GM18498 (cell line): ENCODE measurements around the gene RASA3.
"Not testable (repeated sequence)": the region's sequence is repeated elsewhere in the genome, so short reads cannot be mapped to it uniquely, and the experiment has no call there.

Experiments
- ATAC-seq: cut with Tn5 transposase; IDR thresholded peaks from one replicate; pipeline ENCODE4 v1.9.1; 2021; ENCODE audit warnings: mild to moderate bottlenecking, moderate library complexity; ENCODE audit not compliant: unreplicated experiment

RASA3 gene

DNA sequence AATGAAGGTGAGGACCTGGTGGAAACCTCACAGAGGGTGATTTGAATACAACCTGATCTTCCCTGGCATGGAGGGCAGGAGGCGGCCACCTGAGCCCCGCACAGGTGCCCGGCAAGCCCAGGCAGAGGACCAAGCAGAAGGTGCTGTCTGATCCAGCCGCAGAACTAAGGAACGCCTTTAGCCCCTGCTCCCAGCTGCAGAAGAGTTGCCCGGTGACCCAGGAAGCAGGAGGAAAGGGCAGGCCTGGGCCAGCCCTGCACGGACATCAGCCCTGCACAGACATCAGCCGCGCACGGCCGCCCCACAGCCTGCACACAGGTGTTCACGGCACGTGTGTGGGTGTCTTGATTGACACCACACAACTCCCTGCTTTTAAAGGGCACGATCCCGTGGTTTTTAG, 43.1 kb downstream of the RASA3 start:
- ATAC-seq = no peak

DNA sequence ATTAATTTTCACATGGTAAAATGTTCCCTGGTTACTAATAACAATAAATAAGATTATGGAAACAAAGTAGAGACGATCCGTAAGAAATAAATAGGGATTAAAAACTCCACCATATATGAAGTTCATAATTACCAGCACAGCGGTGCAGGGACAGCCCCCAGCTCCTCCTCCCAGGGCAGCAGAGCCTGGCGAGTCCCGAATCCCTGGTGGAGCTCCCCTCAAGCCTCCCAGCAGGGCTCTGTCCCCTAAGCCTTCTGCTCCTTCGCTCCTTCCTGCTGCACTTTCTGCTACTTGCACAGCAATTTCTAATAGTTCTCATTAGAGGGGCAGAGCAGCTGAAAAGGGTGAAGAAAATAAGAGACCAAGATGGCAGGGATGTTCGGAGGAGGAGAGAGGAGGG, 43.6 kb downstream of the RASA3 start:
- no peak for ATAC-seq

DNA sequence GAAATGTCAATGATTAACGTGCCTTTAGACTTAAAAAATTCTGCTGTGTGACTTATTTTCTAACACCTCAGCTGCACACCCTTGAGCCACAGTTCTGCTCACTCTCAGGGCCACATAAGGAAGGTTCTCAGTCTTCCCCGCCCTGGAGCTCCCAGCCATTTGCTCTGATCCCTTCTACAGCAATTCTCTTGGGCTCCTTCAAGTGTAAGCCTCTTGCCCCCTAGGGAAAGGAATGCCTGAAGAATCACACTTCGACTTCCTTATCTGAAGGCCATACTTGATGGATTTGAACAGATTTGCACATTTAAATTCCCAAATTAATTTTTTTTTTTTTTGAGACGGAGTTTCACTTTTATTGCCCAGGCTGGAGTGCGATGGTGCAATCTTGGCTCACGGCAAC, 44.2 kb downstream of the RASA3 start:
- ATAC-seq = no peak

DNA sequence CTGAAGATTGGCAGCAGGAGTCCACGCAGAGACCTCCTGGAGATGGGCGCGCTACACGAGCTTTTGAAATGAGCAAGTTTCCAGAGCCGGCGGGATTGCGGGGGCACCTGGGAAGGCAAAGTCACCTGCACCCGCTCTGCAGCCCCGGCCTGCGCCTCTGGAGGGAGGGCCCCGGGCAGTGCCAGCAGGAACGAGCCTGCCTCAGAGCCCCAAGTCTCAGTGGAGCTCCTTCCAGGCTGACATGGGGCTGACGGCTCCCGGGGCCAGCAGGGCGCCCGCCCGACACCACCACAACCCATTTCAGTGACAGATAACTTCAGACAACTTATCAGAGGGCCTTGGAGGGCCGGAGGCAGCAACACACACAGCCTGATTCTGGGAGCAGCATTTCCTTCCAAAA, 45.0 kb downstream of the RASA3 start:
- ATAC-seq = no peak

DNA sequence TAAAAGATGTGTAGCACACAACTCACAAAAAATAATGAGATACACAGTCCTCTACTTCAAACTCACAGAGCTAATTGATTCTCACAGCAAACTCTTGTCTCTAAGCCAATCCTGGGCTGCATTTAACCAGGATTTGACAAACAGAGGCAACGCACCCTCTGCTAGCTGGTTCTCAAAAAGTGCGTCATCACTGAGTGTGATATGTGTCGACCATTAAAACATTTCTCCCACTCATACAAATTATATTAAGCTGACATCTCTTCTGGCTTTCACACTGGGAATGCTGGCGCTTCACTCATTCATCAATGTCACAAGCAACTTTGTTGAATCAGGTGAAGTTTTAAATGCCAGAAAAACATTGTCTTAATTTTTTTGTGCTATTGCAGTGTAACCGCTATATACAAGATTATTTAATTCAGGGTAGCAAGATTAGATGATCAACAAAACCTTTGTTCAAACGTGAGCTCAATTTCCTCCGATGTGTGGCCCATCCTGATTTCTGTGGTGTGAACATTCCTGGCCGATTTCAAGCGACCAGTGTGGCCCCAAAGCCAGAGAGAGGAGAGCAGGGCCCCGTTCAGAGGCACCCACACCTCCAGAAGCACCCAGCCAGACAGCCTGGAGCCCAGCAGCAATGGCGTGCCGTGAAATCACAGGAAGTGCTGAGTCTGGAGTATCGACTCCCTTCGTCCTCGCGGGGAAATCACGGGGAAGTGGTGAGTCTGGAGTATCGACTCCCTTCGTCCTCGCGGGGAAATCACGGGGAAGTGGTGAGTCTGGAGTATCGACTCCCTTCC, 49.4 kb downstream of the RASA3 start:
- ATAC-seq = no peak

DNA sequence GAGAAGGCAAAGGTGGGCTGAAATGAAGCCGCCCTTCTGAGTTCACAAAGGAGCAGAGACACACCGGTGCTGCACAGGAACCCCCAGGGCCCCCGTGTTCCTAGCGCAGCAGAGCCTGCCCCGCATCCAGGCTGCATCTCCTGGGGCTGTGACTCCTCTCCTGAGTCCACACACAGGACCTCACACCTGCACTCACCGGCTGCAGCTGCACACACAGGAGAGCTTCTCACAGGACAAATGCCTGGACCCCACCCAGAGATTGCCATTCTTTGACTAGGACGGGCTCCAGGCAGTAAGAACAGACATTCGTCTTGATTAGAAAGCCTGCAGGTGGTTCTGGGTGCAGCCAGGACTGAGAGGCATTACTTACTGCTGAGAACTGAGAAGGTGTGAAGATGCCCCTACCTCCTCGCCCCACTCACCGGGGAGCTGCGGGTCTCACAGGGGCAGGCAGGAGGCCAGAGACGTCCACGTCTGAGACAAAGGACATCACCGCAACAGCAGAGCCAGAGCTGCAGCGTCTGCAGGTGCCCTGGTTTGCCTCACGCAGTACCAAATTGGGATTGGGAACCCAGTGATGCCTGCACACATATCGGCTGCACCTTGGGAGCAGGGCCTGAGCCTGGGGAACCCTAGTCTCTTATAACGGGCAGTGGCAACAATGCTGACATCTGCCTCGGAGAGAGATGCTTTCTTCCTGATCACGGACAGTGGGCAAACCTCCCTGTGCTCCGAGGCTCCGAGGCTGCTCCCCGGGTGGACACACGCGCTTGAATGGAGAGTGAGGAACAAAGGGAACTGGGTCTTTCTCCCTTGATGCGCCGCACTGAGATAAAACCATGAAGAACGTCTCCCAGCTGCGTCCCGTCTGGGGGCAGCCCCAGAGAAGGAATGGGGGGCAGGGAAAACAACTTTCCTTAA, 50.4 kb downstream of the RASA3 start:
- no peak for ATAC-seq

DNA sequence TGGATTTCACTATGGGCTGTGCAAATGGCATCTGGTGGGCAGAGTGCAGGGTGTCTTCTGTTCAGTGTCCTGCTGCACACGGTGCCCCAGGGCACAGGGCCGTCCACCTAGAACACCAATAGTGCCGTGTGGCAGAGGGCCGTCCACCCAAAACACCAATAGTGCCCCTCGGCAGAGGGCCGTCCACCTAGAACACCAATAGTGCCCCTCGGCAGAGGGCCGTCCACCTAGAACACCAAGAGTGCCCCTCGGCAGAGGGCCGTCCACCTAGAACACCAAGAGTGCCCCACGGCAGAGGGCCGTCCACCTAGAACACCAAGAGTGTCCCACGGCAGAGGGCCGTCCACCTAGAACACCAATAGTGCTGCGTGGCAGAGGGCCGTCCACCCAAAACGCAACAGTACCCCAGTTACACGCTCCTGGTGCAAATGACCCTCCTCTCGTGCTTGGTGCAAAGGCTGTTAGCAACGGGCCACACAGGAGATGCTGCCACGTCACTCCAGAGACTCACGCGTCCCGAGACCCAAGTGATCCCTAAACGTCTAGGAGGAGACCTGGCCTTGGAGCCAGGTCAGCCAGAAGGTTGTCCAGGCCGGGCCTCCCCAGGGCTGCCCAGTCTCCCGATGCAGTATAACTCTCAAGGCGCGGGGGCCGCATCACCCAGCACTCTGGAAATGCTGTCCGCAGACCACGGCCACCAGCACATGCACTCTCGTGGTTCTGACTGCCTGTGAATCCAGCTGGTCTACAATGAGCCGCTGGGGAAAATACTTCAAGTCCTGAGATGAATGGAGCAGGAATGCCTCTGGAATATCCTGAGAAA, 51.5 kb downstream of the RASA3 start:
- no peak for ATAC-seq

DNA sequence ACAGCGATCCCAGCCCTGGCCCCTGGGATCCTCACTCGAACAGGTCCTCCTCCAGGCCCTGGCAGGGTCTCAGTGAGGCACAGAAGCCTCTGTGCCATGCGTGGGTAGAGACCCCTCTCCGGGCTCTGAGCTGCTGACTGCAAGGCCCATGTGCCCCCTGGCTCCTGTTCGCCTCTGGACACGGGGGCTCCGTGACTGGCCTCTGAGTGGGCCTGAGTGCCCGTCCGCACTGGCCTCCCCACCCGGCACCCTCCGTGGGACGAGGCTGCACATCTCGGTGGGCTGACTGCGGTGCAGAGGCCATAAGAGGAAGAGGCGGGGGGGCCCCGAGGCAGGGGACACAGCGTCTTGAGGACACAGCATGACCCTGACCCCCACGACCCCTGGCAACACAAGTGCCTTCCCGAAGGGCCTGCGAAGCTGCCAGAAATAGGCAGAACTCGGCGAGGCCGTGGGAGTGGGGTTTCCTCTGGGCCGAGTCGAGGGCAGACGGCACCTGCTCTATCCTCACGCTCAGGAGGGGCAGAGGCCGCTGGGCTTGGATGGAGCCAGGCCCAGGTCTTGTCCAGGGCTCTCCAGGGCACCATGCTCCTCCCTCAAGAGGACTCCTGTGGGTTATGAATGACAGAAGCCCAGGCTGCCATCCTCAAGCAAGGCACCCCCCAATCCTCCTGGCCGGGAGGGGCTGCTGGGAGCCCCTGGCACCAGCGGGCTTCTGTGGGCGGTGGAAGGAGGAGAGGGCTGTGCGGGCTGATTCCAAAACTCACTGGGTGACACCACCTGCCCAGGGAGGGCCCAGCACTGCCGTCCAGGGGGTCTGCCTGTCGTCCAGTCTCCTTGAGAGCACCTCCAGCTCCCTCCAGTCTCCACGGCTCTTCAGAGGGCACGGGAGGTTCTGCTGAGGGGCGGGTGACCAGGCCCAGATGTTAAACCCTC, 52.6 kb downstream of the RASA3 start:
- ATAC-seq = no peak

DNA sequence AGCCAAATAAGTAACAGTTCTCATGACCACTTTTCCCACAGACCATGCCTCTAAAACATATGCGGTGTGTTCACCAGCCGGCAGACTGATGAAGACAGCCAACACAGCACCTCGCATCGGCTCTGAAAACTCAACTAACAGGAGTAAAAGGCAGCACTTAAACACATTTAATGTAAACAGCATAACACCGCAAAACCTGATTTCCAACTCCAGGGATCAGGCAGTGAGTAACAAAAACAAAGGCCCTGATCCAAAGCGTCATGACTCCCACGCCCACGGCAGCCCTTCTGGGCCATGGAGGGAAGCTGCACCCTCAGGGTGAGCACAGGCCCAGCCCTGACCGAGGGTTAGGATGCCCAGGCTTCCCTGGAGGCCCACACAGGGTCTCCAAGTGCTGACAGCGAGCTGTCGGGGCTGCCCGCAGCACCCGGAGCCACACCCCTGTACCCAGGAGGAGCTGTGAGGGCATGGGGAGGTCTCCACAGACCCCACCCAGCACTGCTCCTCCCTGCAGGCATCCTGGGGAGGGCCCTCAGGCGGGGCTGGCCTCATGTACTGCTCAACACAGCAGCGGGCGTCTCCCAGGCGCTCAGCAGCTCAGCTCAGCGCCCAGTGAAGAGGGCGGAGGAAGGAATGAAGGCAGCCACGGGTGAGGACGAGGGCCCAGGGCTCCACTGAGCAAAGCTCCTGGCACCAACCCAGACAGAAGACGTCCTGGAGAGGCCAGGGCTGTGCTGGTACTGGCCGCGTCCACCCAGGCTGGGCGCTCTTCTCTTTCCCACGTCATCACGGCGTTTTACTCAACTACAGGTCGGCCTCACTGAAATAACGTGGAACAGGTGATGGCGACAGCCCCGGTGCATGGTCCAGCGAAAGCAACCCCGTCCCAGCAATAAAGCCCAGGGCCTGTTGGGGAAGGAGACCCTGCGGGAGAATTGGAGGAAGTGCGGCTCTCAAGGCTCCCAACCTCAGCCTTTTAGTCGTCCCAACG, 53.7 kb downstream of the RASA3 start:
- no peak for ATAC-seq

DNA sequence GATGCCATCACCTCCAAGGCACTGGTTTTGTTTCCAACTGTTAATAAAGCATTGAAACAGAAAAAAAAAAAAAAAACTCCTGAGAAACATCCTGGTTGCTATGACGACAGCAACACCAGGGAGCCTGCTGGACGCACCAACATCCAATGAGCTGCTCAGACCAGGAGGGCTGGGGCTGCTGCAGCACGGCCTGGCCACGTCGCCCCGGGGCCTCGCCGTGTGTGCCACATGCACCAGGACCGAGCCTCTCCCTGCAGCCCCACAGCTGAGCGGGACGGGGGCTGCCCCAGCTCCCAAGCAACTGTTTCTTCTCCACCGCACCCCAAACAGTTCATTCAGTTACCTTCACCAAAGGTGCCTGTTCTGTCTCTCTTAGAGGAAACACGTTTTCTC, 54.5 kb downstream of the RASA3 start:
- no peak for ATAC-seq

DNA sequence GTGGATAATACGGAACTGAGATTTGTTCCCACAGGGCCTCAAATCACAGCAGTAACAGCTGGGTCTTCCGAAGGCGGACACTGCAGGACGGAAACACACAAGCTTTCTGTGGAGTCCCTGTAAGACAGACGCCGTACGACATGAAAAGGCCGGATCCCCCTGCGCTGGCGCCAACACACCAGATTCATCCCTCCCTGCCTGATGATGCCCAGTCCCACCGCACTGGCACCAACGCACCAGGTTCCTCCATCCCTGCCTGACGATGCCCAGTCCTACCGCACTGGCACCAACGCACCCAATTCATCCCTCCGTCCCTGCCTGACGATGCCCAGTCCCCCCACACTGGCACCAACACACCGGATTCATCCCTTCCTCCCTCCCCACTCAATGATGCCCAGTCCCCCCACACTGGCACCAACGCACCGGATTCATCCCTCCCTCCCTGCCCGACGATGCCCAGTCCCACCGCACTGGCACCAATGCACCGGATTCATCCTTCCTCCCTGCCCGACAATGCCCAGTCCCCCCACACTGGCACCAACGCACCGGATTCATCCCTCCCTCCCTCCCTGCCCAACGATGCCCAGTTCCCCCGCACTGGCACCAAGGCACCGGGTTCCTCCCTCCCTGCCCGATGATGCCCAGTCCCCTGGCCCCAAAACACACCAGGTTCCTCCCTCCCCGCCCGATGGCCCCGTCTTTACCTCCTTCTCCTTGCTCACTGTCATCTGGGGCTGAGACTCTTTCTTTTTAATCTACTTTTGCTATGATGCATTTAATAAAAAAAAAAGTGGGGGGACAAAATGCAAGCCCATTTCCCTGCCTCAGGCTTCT, 55.1 kb downstream of the RASA3 start:
- ATAC-seq = no peak

DNA sequence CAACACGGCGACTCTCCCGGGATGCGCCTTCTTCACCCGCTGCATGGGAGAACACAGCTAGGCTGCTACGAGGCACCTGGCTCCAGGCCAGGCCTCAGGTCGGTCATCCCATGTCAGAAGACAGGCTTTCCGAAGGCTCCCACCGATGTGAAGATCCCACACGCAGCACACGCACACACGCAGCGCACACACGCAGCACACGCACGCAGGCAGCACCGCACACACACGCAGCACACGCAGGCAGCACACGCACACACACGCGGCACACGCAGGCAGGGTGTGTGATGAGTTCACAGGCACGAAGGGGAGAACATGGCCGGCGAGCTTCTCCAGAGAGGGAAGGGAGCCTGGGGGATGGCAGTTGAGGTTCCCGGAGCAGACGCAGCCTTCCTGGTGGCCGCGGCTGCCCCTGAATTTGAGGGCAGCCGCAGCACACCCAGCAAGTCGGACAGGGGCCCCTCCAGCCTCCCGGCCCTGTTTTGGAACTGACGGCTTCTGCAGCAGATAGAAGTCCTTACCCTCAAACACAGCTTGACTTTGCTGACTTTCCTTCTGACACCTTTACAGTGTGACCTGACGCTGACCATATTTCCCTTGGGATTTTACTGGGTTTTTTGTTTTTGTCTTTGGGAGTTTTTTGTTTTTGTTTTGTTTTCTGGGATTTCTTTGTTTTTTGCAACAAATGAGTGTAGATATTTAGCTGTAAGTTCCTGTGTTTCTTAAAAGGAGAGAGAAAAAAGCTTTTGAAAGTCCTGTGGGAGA, 55.9 kb downstream of the RASA3 start:
- ATAC-seq = no peak

DNA sequence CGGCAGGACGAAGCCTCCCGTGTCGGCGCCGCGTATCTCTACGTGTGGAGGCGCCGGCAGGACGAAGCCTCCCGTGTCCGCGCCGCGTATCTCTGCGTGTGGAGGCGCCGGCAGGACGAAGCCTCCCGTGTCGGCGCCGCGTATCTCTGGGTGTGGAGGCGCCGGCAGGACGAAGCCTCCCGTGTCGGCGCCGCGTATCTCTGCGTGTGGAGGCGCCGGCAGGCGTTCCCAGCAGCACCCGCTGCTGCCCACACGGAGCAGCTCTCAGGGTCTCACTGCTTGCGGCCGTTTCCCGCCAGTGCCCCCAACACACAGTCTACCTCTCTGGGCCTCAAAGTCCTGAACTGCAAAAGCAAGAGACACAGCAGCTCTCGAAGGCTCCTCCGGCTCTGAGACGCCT, 56.6 kb downstream of the RASA3 start:
- not testable (repeated sequence) for ATAC-seq

DNA sequence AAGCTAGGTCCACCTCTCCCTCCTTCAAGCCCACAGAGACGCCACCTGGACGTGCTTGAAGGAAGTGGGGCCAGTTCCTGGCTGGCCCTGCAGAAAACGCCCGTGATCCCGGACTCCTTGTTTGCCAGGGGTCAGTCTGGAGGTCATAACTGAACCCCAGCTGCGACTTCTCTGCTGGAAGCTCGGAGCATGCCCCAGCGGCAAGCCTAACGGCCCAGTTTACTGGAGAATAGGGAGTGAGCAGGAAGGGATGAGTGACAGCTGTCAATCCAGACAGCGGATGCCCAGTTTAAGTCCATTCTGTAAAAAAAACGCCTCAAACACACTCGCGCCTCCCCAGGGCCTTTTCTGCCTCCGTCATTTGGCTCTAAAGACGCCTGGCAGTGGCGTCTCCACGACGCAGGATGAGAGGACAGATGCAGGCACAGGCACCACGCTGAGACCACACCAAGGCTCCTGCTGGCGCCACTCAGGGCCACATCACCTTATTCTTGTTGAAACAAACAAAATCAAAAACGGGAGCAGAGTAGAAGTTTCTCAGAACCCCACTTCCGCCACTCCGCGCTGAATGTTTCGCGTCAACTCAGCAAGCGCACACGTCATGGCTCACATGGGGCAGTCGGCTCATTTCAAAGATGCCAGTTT, 57.6 kb downstream of the RASA3 start:
- ATAC-seq = no peak

DNA sequence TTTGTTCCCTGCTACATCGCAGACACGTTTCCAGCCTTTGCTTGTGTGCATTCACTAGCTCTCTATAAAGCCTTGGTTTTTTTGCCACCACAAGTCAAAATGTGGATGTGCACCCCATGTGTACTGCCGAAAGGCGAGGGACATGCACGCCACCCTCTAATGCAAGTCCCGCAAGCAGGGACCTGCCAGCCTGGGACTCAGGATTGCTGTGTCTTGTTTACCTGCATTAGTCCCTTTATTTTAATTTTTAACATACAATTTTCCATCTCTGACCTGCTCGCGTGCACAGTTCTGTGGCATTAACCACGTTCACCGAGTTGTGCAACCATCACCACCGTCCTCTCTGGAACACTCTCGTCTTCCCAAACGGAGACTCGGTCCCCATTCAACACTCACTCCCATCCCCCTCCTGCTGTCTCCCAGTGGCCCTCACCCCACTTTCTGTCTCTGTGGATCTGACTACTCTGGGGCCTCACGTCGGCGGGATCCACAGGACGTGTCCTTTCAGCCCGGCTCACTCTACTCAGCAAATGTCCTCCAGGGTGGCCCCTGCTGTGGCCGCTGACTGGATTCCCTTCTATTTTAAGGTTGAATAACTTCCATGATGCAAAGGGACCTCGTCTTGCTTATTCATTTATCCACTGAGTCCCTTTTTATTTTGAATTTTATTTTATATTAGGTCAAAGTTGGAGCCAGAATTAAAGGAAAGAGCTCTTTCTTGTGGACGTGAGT, 58.4 kb downstream of the RASA3 start:
- no peak for ATAC-seq

DNA sequence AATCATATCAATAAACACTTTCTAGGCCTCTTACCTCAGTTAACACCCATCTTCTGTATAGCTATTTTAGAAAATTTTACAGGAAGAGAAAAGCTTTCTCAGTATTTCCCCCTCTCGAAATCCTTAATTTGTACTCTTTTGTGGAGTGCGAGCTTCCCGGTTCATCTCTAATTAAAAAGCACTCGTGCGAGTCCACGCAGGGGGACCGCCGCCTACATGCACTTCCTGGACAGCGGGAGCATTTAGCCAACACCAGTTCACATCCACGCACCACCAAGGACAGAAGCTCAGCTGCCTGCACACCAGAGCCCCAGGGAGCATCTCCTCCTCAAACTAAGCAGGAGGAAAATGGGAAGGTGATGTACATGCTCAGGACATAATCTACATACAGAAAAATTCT, 60.0 kb downstream of the RASA3 start:
- no peak for ATAC-seq
